Testis (tissue), 3 donors: ENCODE results near the gene TNKS1BP1. TPM values are rescaled to one million over a fixed set of nuclear protein-coding genes. Genes with fewer than 3 reads are reported as not detected.

Experiments used
- DNase-seq: peaks from one replicate; pipeline ENCODE4 v3.0.0-alpha.2; 2019
- H3K27ac ChIP-seq, 2 donors: fragments of 200-600 bp; sonication (generic); one replicate each; pipeline ENCODE4 v1.5.1; 2019
- H3K27me3 ChIP-seq: fragments of 200-600 bp; sonication (generic); one replicate; pipeline ENCODE4 v1.5.1; 2019
- H3K36me3 ChIP-seq: fragments of 200-600 bp; sonication (generic); one replicate; pipeline ENCODE4 v1.5.1; 2017; ENCODE audit warnings: low read depth; ENCODE audit errors: missing control alignments
- H3K4me1 ChIP-seq: fragments of 200-600 bp; sonication (generic); one replicate; pipeline ENCODE4 v1.5.1; 2019
- H3K4me3 ChIP-seq, 2 donors: fragments of 200-600 bp; sonication (generic); one replicate each; pipeline ENCODE4 v1.5.1; 2017 to 2019
- H3K9me3 ChIP-seq: fragments of 200-600 bp; sonication (generic); one replicate; pipeline ENCODE4 v1.5.1; 2017
- CTCF ChIP-seq, 3 experiments: fragments of 450-650 bp in 2 of 3; fragments of 200-600 bp in 1 of 3; sonication (generic) in 1 of 3; IDR thresholded peaks; one replicate each; pipeline ENCODE4 v1.5.1; 2016 to 2019; ENCODE audit warnings: antibody characterized with exemption in 3 of 3, mild to moderate bottlenecking in 2 of 3, moderate library complexity in 1 of 3
- POLR2A ChIP-seq: fragments of 450-650 bp; IDR thresholded peaks from one replicate; pipeline ENCODE4 v1.6.1; 2017; ENCODE audit warnings: antibody characterized with exemption, mild to moderate bottlenecking, moderate library complexity
- WGBS, 2 donors: methylation state at CpG; one replicate each; pipeline ENCODE4 v1.1.5; 2018; 5-methylcytosine and 5-hydroxymethylcytosine counted together
- intact Hi-C: fragments of 100-400 bp; cut with DNase I; formaldehyde crosslinking; loops from one replicate; pipeline ENCODE4 v1.15.1; 2023; ENCODE audit warnings: low total_unique reads
- polyA plus RNA-seq: library from polyadenylated mRNA; stranded (reverse); fragments of 350-450 nt; fragmentation: Illumina TruSeq; extraction: RNeasy Lipid Tissue Mini Kit (QIAGEN cat#74804); gene quantifications from one replicate; pipeline ENCODE4 v1.2.3, GENCODE V29; 2014; ENCODE audit warnings: low read depth, low replicate concordance; ENCODE audit not compliant: insufficient read depth
- total RNA-seq, 2 donors: library from RNA; depleted of rRNA; stranded (reverse); fragments of >200 nt; gene quantifications; one replicate each; pipeline ENCODE4 v1.2.3, GENCODE V29; 2016

The TNKS1BP1 gene
- total and polyA plus RNA-seq, 3 donors from 2014 or later = 62.3 to 99.4 (median 85.2) TPM

- TF ChIP-seq POLR2A = no peak
- no peak for TF ChIP-seq CTCF (IDR thresholded peaks at IDR 0.05)
- H3K4me3 ChIP-seq = no peak overlapping the region
- intact Hi-C loops = no loop called here
- H3K27me3 ChIP-seq = no peaks in the 10 kb centered on the region
- H3K27ac ChIP-seq = no peak overlapping the region
- 92 to 94% methylated on average over 14 of the region's 14 CpGs for WGBS, 2 donors
- H3K4me1 ChIP-seq = no peaks in the 10 kb centered on the region
- no peaks in the 10 kb centered on the region for H3K36me3 ChIP-seq
- no peak for DNase-seq
- H3K9me3 ChIP-seq = no peaks in the 10 kb centered on the region
Observed at GRCh38 chr11:57348636-57349313, 24.0 kb upstream of the TNKS1BP1 start.

- intact Hi-C loops = no loop called here
- Histone ChIP-seq H3K27ac (no peak overlapping the region), H3K4me1 (no peaks in the 10 kb centered on the region), H3K36me3 (no peaks in the 10 kb centered on the region), H3K9me3 (no peaks in the 10 kb centered on the region), H3K4me3 (no peak overlapping the region), H3K27me3 (no peaks in the 10 kb centered on the region)
- 77 to 93% methylated on average over 3 to 7 of the region's 7 CpGs for WGBS, 2 donors
- no peak for DNase-seq
- TF ChIP-seq CTCF (IDR thresholded peaks at IDR 0.05) (no peak), POLR2A (no peak)
Observed at GRCh38 chr11:57348052-57348451, 23.3 kb upstream of the TNKS1BP1 start.

- H3K4me3 ChIP-seq = no peak overlapping the region
- no peaks in the 10 kb centered on the region for H3K4me1 ChIP-seq
- DNase-seq = no peak
- TF ChIP-seq CTCF (IDR thresholded peaks at IDR 0.05) = no peak
- H3K36me3 ChIP-seq = no peaks in the 10 kb centered on the region
- WGBS, 2 donors = 64 to 83% methylated on average over 2 to 9 of the region's 9 CpGs
- H3K27ac ChIP-seq = no peak overlapping the region
- H3K27me3 ChIP-seq = no peaks in the 10 kb centered on the region
- no peaks in the 10 kb centered on the region for H3K9me3 ChIP-seq
- intact Hi-C loops = no loop called here
Observed at GRCh38 chr11:57347336-57347735, 22.6 kb upstream of the TNKS1BP1 start.

- TF ChIP-seq CTCF (IDR thresholded peaks at IDR 0.05) (peak; percentile 10 to 87 (median 79)), POLR2A (no peak)
- 19 to 29% methylated on average over 11 of the region's 11 CpGs for WGBS, 2 donors
- Histone ChIP-seq H3K4me1 (no peaks in the 10 kb centered on the region), H3K9me3 (no peaks in the 10 kb centered on the region), H3K36me3 (no peaks in the 10 kb centered on the region), H3K27me3 (no peaks in the 10 kb centered on the region), H3K4me3 (no peak overlapping the region), H3K27ac (no peak overlapping the region)
- DNase-seq = peak; percentile 87
- intact Hi-C loops = no loop called here
Observed at GRCh38 chr11:57345555-57346211, 20.9 kb upstream of the TNKS1BP1 start.

GRCh38 chr11:57344826-57345225, 20.1 kb upstream of the TNKS1BP1 start:
- 92 to 95% methylated on average over 10 of the region's 10 CpGs for WGBS, 2 donors
- no peaks in the 10 kb centered on the region for H3K4me1 ChIP-seq

More at GRCh38 chr11:57344826-57345225, 20.1 kb upstream of the TNKS1BP1 start:
- Histone ChIP-seq H3K27me3 (no peaks in the 10 kb centered on the region), H3K4me3 (no peak overlapping the region), H3K36me3 (no peaks in the 10 kb centered on the region), H3K9me3 (no peaks in the 10 kb centered on the region), H3K27ac (no peak overlapping the region)
- no peak for TF ChIP-seq POLR2A
- TF ChIP-seq CTCF (IDR thresholded peaks at IDR 0.05) = no peak
- no peak for DNase-seq
- intact Hi-C loops = no loop called here
